ENCODE measurements around the gene DPF3.

Gene DPF3

DNA sequence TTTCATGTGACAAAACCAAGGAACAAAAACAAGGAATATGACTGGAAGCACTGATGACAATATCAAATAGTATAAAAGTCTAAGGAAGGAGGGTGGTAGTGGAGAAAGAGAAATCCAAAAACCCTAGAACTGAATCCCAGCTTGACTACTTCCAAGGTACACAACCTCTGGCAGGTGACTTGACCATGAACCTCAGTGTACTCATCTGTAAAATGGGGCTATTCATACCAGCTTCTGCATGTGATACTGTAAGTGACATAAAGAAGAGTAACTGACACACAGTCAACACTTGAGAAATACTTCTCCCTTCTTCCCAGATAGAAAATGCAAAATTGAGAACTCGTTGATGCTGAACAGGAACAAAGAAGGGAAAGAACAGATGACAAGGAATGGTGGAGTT lies 10.3 kb upstream of the DPF3 start:
- DNase-seq: no peak

DNA sequence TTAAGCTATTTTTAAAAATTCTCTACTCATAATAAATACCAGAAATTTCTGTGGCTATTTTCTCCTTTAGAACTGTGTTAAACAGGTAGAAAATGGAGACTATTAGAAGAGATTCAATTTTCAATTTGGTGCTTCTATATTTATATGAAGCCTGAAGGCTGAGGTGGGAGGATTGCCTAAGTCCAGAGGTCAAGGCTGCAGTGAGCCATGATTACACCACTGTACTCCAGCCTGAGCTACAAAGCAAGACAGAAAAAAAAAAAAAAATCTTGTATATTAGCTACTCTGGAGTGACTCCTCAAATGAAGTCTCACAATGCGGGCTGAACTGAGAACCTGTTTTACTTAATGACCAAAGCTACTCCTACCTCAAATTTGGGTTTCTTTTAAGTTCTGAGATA lies 9.8 kb upstream of the DPF3 start:
- no peak for DNase-seq

DNA sequence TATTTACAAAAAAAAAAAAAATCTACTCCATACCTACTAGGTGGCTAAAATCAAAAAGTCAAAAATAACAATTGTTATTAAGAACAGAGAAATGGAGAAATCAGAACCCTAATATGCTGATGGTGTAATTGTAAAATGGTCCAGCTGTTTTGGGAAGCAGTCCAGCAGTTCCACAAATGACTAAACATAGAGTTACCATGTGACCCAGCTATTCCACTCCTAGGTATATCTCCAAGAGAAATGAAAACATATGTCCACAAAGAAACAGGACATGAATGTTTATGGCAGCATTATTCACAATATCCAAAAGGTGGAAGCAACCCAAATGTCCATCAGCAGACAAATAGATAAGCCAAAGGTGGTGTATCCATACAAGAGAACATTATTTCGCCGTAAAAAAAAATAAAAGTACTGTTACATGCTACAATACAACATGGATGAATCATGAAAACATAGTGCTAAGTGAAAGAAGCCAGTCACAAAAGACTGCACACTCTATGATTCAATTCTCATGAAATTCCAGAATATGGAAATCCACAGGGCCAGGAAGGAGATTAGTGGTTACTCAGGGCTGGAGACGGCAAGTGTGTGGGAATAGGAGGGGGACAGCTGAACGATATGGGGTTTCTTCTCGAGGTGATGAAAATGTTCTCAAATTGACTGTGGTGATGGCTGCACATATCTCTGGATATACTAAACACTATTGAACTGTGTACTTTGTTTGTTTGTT lies 9.1 kb upstream of the DPF3 start:
- DNase-seq: peak; percentile 39

DNA sequence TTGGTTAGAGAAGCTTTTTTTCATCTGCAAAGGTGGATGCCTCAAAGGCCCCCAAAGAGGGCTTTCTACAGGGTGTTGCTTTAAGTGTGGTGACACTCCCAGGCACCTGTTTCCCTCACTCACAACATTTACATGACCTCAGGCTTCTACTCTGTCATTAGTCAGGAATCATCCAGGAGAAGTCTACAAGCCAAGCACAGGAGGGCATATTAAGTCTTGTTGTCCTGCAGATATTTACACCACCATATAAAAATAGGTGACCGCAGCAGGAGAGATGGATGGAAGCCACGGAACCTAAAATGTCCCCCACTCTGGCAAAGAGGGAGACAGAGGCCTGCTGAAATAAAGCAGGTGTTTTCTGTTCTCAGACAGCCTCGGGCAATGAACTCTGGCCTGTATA lies 7.5 kb upstream of the DPF3 start:
- DNase-seq: no peak

DNA sequence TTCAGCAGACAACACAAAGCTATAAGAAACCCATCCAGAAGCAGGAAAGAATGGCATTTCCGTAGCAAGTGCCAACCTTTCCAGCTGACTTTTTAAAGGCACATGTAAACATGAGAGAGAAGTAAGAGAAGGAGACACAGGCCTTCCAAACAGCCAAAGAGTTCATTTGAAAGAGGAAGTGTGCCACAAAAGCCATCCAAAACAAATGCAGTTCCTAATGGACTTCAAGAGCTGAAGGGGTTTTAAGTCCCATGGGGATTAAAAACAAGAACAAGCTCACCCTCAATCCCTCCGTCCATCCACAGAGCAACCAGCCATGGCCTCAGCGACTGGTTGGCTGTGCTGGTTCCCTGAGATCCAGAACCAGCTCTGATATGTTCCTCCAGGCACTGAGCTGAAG lies 4.5 kb upstream of the DPF3 start:
- no peak for DNase-seq

DNA sequence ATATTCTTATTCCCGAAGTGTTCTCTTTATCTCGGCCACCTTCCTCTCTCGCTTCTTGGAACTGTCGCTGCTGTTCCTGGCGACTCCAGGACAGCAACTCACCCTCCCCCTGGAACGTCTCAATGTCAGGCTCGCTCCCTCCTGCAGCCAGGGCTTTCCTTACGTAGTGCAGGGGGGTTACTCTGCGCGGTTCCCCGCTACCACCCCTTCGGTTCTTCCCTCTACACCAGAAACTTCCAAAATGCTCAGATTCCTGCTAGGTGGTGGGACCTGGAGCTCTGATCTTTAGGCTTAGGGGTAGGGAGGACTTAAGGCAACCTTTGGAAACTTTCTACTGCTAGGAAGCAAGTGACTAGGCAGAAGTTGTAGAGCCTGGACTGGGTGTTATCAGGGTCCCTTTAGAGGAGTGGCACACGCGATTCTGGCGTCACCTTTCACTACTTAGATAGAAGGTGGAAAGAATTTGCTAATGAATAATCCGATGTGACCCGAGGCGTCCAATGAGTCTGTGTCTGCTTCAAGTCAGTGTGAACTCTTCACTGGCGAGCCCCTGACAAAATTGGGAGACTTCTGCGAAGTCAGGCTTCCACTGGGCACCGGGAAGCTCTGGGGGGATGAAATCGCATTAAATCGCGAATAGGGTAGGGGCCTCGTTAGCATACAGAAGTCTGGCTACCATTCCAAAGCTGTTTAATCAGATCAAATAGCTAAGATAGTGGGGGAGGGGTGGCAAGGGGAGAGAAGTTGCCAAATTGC lies 900 bp upstream of the DPF3 start:
- DNase-seq: no peak

DNA sequence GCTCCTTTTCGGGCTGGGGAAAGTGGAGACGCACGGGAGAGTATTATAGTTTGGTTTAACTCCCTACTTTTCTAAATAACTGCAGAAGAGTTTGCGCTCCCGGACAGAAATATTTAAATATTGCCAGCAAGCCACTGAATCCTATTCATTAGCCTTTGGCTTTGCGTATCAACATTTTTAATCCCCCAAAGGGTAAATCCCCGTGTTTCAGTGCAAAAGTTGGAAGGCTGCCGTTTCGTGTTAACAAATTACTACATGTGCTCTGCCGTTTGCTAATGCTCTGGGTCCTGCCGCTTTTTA lies 372 bp upstream of the DPF3 start:
- DNase-seq: no peak

DNA sequence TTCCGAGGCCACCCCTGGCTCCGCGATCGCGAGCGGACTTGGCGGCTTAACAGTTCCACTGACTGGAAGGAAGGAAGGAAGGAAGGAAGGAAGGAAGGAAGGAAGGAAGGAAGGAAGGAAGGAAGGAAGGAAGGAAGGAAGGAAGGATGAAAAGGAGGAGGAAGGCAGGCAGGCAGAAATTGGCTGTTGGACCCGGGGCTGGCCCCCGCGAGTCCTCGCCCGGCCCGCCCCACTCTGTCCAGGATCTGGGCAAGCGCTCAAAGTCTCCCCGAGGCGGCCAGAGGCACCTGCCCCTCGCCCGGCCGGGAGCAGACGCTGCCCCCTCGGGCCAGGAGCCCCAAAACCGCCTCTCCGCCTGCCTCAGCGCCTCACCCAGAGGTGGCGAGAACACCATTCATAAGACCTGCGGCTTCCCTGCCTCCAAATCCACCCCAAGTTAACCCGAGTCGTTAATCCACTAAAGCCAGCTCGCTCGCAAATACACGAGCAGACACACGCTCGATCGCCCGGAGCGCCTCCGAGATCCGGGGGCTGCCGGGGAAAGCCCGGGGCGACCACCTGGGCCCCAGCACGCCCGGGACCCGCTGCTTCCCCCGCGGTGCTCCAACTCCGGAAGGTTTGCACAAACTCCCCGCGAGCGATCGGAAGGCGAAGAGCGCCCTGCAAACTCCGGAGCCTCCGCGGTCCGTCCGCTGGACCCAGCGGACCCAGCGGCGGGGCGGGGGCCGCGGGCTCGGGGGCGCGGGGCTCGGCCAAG lies 844 bp downstream of the DPF3 start:
- DNase-seq: no peak

DNA sequence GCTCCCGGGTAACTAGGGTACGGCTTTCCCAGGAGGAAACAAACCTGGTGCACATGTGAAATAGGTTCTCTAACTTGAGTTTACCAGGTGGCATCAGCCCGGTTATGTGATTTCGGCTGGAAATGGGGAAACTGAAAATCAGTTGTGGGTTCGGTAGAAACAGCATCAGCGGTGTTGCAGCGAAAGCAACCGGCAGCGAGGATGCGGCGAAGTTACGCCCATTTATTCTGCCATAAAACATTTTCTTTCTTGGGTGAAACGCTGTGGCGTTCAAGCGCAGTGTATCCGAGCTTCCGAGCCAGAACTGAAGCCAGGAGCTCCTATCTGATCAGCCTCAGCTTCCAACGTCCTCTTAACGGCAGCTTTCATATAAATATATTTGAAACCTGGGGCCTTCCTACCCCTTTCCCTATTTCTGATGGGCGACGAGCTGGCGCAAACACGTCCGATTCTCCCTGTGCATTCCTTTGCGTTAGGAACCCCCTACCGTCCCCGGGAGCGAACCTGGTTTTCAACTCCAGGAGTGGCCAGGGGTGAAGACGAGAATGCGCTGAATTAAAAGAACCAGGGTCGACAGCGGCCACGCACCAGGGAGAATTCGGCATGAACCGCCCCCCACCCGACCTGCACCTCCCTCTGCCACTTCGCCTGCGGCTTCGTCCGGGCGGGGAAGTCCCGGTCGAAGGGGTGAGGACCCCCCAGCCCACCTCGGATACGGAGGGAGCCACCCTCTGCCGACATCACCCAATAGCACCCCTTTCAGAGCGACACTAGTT lies 1.6 kb downstream of the DPF3 start:
- DNase-seq: peak; percentile 41

DNA sequence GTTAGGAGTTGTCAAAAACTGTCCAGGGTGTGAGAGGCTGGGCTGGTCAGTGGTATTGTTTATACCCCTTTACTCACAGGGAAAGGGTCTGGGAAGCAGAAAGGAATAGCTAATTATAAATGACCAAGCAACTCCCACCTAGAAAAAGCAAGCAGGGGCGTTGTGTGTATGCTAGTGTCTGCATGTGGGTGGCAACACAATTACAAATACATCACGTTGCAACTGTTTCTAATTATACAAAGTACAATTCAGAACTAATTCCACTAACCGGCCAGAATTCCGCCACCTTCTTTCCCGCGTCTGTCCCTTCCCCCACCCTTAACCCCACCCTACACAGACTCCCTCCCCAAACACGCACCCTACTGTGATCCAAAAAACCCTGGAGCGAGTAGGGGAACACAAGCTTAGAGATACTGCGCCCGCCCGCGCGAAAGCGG lies 2.2 kb downstream of the DPF3 start:
- DNase-seq: no peak

DNA sequence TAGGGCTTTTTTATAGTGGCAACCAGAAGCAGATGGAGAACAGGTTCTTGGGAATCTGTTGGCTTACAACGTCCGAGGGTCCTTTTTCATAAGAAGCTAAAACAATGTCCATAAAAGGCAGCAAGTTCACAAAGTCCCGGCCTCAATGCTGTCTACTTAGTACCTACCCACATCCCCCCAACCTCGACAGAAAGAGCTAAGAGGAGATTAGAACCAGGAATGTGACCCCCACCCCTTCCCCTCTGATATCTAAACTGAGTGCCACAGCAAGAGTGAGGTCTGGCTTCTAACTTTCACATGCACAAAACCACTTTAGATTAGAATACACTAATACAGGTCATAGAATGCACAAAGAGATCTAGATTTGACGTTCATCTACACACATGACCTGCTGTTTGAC lies 4.5 kb downstream of the DPF3 start:
- DNase-seq: no peak

DNA sequence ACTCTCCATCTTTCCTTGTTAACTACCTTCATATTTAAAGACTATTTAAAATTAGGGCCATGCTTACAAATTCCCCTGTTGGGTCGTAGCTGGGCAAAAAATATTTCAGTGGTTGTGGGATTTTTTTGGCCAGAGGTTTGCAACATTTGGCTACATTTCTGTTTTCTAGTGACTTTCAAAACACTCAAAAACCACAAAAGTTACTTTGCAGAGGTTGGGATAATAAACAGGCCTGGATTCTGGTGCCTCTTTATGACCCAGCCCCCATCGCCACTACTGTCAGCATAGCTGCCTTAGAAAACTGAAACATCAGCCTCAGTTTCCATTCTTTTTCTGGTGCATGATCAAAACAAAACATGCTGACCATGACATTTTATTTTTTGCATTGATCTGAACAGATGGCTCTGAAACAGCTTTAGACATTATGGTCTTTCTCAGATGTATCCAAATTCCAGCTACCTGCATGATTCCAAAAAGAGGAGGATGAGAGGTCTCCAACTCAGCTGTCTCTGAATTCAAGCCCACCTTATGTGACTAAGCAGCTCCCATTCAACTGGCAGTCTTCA lies 5.2 kb downstream of the DPF3 start:
- DNase-seq: no peak

DNA sequence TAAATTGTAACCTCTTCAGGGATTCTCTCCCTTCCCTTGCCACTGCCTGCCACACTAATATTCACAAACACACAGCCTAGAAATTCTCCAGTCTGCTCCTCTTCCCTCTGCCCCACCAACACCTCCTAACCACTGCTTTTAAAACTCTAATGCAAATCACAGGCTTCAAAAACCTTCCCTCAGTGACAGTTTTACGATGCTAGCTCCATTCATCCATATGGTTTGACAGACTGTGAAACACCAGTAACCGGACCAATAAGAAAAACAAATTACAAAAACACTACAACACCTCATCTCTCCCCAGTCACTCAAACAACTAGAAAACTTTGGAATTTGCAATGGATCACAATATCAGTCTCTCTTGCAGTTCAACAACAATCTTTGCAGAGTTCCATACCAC lies 5.7 kb downstream of the DPF3 start:
- DNase-seq: no peak

DNA sequence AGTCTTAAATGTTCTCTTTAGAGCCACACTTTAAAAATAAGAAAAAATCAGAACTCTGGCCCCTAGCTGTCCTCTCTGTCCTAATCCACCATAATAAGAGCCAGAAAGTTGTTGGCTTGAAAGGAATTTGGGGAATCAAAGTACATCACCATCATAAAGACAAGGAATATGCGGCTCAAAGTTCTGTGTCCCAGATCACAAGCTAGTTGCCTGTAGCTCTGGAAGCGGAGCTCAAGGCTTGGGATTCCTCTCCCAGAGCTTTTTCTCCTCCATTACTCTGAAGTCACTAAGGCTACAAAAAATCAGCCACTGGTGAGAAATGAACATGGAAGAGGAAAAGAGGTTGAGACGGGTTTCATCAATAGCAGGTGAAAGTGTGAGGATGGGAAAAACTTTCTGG lies 6.4 kb downstream of the DPF3 start:
- no peak for DNase-seq

DNA sequence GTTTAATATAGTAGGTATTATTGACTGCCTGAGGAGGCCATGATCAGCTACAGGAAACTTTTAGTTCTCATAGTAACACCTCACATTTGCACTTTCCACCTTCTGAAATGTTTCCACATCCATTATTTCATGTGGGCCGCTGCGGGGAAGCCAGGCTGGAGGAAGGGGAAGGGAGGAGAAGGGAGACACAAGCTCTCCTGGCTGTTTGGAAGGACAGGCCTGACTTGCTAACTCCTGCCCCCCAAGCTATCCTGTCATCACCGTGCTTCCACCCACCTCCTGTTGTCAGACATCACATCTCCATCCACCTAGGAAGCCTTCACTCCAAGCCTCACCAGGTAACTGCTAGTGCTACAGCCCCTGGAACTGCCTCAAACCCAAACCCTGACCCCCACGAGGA lies 9.5 kb downstream of the DPF3 start:
- DNase-seq: no peak

DNA sequence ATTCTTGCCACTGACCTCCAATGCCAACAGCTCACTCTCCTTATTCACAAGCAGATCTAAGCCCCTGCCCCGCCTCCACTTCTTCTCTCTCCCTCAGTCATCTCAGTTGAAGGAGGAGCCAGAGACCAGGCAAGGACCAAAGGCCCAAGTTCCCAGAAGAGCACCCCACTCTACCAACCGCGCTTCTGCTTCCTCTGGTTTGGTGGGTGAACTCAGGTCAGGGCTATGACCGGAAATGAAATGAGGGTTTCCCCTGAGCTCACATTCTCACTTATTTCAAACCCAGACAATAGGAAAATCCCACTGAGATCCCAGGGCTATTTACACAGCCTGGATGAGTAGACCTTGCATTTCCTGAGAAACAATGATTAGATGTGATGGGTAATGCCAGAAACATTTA lies 9.9 kb downstream of the DPF3 start:
- DNase-seq: no peak

DNA sequence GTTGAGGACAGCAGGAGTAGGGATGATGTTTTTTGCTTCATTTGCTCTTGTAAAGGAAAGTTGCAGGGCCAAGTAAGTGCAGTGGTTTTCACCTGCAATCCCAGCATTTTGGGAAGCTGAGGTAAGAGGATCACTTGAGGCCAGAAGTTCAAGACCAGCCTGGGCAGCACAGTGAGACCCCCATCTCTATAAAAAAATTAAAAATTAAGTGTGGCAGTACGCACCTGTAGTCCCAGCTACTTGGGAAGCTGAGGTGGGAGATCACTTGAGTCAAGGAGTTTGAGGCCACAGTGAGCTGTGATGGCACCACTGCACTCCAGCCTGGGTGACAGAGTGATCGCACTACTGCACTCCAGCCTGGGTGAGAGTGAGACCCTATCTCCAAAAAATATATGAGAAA lies 10.8 kb downstream of the DPF3 start:
- no peak for DNase-seq

DNA sequence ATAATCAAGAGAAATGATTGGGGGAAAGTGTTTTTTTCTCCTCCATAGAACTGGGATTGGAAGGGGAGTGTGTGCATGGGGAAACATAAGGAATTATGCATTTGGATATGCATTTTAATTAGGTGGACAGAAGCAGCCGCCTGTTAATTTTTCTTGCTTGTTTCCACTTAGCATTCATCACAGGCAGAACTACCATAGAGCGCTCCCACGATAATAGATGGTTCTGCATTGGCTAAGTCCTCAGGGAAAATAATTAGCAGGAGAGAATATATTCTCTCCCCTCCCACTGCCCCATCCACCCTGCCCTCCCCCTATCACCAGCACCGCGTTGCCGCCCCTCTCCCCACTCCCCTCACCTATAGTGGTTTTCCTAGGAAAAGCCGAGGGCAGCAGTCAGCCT lies 11.4 kb downstream of the DPF3 start:
- no peak for DNase-seq

DNA sequence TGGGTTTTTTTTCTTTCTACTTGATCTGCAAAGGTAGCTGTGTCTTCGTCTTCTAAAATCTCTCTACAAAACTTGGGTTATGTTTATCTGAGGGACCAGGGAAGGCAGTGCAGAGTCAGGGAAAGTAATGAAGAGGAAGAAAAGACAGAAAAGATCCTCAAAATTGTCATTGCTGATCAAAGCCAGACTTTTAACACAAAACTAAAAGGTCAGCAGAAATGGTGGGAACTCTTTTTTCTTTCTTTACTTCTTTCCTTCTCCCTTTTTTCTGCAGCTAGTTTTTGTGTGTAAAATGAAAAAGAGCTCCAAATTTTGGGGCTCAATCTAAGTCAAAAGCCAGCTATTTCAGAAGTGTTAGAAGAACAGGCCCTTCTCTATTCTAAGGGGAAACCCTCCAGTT lies 11.9 kb downstream of the DPF3 start:
- DNase-seq: no peak

DNA sequence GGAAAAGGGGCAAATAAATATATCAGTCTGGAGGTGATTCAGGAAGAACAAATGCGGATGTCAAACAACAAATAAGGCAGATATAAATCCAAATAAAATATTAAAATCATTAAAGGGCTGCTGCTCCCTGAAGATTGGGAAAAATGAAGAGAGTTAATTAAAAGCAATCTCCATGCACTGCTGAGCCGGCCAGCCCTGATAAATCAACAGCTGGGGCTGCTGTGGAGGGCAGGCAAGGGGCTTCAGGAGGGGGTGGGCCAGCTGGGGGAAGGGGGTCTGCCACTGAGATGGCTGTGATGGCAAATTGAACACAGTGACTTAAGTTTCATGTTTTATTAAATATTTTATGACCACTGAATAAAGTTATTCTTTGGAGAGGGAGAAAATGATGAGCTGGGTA lies 12.4 kb downstream of the DPF3 start:
- DNase-seq: no peak

DNA sequence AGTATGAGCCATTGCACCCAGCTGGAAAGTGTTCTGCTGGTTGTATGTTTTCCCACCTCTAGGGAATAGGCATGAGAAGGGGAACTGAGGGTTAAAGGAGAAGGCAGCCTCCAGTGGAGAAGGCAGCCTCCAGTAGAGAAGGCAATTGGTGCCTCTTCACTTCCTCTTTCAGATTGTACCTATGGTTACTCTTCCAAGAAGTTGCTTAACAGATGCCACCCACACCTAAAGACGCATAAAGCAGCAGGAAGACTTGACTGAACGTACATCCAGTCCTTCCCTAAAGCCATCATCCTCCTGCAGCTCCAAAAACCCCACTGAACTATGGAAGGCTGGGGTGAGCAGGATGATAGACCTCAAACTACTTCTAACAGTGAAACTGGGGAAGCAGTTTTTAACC lies 13.1 kb downstream of the DPF3 start:
- no peak for DNase-seq

DNA sequence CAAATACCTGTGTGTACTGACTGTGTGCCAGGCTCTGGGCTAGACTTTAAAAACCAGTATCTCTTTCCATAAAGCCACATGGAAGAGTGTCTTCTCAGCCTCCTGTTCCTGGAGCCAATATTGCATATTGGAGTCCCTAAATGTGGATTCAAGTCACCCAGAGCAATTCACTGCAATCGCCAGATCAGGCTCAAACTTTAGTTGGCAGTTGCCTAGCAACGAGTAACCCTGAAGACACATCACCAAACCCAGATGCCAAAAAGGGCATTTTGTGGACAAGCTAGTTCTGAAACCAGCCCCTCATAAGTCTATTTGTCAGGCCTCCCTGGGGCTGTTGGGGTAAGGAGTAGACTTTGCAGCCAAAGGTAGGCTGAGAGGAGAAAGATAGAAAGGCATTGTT lies 13.7 kb downstream of the DPF3 start:
- DNase-seq: no peak

DNA sequence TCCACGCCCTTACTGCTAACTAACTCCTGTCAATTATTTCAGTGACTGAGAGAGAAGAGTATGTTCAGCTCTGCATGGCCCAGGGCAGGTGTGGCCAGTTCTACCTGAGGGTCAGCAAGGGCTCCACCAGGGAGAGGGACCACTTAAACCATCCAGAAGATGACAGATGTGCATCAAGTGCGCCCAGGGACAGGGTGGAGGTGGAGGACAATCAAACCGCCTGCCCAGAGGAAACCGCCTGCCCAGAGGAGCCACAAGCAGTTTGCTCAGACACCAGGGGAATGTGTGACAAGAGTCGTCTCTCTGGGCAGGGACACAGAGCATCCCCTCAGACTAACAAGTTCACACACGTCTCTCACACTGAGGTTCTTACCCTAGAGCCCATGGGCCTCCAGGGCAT lies 14.5 kb downstream of the DPF3 start:
- DNase-seq: no peak

Measured in HCEC 1CT (cell line).